Cortex of kidney (tissue), 1 donor: ENCODE results near the gene MICB.
"Not testable (repeated sequence)": the region's sequence is repeated elsewhere in the genome, so short reads cannot be mapped to it uniquely, and the experiment has no call there.

Experiments used
- DNase-seq: peaks from one replicate; lab custom pipeline; 2025; lab: John Stamatoyannopoulos, UW

MICB gene

GRCh38 chr6:31541059-31541657, 43.2 kb downstream of the MICB start:
- DNase-seq: no peak

- peak; percentile 38 for DNase-seq
Measured at GRCh38 chr6:31541658-31542521, 43.9 kb downstream of the MICB start, which contains the start of gene DDX39B. Gene DDX39B (minus strand): TSS chr6:31542003. CDS start chr6:31540532, 1,471 bp downstream.

- DNase-seq: no peak
Measured at GRCh38 chr6:31543639-31544038, 45.7 kb downstream of the MICB start.

- no peak for DNase-seq
Measured at GRCh38 chr6:31544676-31545075, 46.7 kb downstream of the MICB start.

DNA sequence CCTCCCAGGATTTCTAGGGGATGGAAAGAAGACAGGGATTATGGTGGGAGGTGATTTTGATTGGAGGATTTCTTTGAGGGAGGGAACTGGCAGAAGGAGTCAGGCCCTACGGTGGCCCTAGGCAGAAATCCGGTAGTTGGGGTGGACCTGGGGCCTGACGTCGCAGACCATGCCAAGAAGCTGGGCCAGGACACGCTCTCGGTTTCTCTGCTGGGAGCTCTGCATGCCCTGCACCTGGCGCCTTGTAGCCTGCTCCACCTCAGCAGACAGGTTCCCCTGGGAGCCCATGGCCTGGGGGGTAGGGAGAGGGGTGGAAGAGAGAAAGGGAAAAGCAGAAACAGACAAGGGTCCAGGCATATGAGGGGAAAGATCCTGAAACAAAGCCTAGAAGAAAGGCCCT, 47.3 kb downstream of the MICB start:
- DNase-seq: no peak

DNA sequence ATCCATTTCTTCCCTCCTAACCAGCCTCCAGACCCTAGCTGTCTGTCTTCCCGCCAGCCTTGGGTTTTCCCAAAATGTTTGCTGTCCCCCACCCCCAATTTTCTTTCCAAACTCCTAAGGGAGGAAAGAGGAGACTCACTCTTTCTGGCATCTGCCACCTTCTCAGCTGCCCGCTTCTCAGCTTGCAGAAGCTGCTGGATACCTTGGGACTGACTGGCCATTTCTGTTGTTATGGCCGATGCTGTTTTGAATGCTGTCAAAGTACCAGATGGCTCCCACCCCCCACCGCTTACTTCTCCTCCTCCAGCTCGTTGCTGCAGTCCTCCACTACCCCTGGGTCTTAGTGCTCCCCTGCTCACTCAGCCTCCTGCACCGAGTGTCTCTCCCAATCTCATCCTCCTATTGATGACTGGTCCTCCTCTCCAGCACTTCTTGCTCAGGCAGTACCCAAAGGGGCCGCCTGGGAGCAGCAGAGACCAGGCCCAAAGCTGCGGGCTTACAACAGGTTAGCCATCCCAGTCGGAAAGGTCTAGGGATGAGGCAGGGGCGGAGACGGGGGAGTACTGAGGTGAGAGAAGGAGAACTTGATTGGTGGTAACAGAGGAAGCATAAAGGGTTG, 48.5 kb downstream of the MICB start, which contains the start of gene ATP6V1G2:
TSS of gene ATP6V1G2 (minus strand) at position 270 of the 619 bp plus-strand sequence. CDS start at position 221, 49 bp downstream.
- DNase-seq: no peak

DNA sequence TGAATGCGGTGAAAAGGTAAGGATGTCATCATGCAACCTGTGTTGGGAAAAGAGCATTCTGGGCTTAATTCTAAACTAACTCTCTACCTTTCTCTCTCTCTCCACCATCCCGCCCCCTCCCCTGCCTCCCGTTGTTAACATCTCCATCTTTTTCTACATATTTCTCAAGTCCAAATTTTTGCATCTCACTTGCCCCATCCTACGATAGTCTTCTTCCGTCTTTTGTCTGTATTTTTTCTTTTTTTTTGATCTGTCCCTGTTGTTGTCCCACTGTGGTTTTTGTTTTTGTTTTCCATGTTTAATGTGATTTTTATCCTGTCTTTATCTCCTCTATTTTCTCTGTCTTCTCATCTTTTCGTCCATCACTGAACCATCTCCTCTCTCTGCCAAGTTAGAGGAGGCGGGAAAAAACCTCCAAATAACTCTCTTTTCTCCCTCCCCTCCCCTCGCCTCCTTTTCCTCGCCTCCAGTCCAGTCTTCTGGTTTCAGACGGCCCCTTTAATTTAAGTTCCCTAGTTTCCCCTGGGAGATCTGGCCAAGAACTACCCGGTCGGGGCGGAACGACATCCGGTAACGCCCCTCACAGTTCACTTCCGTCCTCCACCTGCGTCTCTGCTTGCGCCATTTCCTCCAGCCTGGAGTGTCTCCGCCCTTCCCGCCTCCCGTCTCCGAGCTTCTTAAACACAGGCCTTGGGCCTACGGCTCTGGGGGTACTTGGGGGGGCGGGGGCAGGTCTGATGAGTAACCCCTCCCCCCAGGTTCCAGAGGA, 49.2 kb downstream of the MICB start, which contains the start of gene NFKBIL1:
TSS of gene NFKBIL1 (plus strand) at position 651 of the 769 bp plus-strand sequence. CDS start at position 738, 87 bp downstream.
- no peak for DNase-seq

DNA sequence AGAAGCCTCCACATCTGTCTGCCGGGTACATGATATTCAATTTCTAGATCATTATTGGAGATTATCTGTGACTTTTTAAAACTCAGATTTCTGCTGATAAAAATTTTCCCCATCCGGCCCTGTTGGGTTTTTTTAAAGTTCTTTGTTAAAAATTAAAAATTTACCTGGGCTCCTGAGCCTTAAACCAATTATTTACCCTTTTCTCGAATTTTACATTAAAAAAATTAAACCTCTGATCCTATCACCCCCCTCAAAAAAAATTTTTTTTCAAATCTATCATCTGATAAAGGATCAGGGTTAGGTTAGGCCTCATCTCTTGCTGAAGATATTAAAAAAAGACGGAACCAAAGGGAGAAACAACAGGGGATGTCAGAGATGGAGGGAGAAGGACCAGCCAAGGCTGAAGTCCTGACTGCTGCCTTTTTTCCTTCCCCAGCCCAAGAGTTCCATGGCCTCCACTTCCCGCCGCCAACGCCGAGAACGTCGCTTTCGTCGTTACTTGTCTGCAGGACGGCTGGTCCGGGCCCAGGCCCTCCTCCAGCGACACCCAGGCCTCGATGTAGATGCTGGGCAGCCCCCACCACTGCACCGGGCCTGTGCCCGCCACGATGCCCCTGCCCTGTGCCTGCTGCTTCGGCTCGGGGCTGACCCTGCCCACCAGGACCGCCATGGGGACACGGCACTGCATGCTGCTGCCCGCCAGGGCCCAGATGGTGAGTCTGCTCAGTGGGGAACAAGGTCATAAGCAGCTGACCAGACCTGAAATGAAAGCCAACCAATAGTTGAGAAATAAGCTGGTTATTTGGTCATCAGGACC, 50.0 kb downstream of the MICB start:
- DNase-seq: no peak

- no peak for DNase-seq
Measured at GRCh38 chr6:31548544-31548873, 50.6 kb downstream of the MICB start.

DNA sequence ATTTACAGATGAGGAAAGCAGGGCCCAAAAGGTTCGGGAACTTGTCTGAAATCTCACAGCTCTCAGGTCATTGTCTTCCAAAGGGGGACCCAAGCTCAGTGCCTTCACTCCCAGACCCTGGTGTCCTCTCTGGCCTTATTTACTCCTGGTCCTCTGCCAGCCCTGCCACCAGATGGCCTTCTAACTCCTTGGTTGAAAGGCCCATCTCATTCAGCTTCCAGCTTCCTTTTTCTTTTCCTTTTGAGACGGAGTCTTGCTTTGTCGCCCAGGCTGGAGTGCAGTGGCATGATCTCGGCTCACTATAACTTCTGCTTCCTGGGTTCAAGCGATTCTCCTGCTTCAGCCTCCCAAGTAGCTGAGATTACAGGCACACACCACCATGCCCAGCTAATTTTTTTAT, 53.4 kb downstream of the MICB start:
- not testable (repeated sequence) for DNase-seq

DNA sequence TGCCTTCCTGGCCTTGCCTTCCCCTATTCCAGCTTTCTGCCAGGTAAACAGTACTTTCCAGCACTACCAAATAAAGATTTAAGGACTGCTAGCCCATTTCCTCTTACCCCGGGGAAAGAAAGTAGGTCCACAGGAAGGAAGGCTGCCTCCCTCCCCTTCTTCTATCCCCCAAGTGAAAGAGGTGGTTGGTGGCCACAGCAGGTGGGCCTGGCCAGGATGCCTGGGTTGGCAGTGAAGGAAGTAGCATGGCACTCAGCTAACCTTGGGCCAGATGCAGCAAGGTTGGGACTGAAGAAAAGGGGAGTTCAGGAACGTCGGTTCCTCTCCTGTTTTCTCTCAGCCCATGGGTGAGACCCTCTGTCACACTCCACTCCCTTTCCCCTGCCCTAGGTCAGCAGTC, 58.4 kb downstream of the MICB start:
- no peak for DNase-seq

GRCh38 chr6:31557443-31558317, 59.7 kb downstream of the MICB start:
- no peak for DNase-seq

GRCh38 chr6:31558318-31558625, 60.3 kb downstream of the MICB start:
- no peak for DNase-seq

DNA sequence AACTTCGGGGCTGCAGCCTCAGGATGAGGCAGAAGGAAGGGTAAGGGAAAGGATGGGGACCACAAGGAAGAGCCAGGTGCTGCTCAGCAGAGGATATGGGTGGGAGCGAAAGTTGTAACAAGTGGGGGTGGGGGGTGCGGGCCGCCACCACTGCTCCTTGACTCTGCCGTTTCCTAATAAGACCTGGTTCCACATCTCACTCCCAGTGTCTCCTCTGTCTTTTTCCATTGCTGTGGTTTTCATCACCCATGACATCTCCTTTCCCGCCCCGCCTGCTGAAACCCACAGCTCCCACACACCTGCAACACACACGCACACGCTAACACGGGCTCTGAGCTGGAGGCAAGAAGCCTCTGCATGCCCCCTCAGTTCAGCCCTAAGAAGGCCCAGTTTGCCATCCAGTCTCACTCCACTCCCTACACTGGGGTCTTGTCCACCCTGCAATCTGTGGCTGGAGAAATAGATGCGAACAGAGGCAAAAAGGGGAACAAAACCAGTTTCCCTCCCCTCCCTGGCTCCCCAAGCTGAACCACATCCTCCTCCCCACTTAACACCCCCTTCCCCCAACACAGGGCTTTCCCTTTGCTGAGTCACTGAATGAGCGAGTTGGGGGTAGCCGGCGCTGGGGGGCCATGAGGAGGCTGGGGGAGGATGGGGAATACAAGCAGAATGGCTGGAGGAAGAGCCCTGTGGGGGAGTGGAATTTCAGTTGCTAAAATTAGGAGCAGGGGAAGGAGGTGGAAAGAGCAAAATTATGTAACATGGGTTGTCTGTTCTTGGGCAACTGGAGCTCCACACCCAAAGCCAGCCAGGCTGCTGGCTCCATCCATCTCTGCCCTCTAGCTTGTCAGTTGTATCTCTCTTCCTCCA, 60.9 kb downstream of the MICB start:
- DNase-seq: no peak

DNA sequence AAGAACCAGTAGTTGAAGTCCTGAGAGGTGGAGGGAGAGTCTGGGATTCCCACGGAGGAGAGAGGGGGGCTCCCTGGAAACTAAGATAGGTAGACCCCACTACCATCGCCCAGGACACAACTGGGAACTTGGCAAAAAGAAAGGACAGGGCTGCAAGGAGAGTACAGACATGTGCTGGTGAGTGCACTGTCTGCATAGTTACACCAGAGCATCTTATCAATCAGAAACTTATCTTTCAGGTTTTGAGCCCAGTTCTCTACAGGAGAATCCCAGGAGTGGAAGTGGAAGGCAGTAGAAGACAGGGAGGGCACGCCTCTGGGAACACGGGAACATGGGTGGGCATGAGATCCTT, 61.6 kb downstream of the MICB start:
- no peak for DNase-seq

DNA sequence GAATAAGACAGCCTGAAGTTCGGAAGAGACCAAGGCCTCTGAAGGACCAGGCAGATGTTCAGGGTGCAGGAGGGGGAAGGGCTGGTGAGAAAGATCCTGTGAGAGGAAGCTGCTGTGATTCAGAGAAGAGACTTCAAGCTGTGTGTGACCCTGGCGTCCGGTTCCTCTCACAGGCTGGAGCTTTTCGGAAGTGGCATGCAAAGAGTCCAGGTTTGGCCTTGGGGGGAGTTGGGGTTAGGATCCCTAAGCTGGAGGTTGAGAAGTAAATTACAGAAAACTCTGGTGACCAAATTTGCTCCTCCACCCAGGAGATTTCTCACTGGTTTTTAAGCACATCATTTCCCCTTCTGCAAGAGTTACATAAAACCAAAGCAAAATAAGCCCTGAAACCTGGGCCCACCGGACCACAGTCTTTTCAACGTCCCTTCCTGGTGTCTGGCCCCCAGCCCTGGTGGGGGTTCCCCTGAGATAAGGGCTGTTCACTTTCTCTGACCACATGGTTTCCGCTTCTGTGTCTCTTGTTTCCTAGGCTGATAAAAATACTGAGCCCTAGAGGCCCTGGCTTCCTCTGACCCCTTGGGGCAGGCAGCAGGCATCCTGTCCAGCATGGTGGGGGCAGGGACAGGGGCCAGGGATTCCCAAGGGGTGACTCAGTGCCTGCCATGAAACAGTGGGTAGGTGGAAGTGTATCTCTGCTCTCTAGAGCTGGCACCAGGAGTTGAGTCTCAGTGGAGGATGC, 62.2 kb downstream of the MICB start:
- no peak for DNase-seq

GRCh38 chr6:31560697-31561058, 62.7 kb downstream of the MICB start:
- no peak for DNase-seq
